HG02798 (cell line): Measurements from ENCODE around the gene ATG7.

ENCODE experiments used
- ATAC-seq: cut with Tn5 transposase; IDR thresholded peaks from one replicate; pipeline ENCODE4 v1.9.1; 2021; ENCODE audit warnings: mild to moderate bottlenecking; ENCODE audit not compliant: unreplicated experiment, poor library complexity

Gene ATG7

DNA sequence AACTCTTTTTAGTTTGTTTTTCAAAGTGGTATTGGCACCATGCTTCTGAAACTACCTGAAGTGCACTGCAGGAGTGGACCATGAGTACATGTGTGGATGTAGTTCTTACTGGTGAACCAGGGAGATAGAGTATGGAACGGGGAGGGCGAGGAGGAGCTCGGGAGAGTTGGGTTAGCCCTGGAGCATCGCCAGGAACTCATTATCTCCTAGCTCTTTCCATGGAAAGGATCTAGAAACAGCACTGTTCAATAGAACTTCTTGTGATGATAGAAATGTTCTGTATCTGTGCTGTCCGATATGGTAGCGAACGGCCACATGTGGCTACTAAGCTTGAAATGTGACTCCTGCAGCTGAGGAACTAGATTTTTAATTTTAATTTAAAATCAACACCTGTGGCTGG lies 324.2 kb downstream of the ATG7 start:
- ATAC-seq: no peak

- ATAC-seq: no peak
Measured at GRCh38 chr3:11600501-11601282, 328.5 kb downstream of the ATG7 start.

GRCh38 chr3:11601446-11602238 lies 329.4 kb downstream of the ATG7 start:
- ATAC-seq: peak; percentile 85

GRCh38 chr3:11602239-11602840 lies 330.1 kb downstream of the ATG7 start:
- ATAC-seq: no peak

GRCh38 chr3:11602886-11603527 lies 330.8 kb downstream of the ATG7 start:
- no peak for ATAC-seq

- no peak for ATAC-seq
Measured at GRCh38 chr3:11603628-11604027, 331.4 kb downstream of the ATG7 start.

DNA sequence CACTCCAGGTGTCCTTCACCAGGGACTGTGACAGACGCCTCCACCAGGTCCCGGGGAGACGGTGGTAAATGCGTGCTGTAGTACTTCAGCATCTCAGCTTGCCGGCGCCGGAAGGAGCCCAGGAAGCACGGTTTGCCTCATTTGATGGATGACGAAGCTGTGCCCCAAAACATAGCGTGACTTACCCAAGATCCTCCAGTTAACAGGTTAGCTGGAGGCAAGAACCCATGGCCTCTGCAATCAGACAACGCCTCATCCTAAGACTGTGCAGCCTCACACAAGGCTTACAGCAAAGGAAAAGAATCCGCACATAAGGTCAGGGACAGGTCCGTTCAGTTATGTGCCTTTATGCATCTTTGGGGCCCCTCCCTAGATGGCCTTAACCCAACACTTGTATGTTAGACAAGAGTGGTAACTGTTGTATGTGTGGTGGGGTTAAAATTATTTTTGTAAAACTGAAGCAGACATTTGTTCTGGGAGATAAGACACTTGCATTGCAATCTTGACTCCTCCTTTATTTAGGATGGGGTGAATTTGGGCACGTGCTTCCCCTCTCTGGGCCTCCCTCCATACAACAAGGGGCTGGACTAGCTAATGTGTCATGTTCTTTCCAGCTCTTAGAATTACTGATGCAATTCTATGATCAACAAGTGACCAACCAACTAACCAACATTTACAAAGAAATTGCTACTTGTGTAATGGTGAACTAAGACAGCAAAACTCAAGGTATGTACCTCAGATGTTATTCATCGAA lies 332.1 kb downstream of the ATG7 start:
- ATAC-seq: no peak

GRCh38 chr3:11605398-11605797 lies 333.2 kb downstream of the ATG7 start:
- no peak for ATAC-seq

DNA sequence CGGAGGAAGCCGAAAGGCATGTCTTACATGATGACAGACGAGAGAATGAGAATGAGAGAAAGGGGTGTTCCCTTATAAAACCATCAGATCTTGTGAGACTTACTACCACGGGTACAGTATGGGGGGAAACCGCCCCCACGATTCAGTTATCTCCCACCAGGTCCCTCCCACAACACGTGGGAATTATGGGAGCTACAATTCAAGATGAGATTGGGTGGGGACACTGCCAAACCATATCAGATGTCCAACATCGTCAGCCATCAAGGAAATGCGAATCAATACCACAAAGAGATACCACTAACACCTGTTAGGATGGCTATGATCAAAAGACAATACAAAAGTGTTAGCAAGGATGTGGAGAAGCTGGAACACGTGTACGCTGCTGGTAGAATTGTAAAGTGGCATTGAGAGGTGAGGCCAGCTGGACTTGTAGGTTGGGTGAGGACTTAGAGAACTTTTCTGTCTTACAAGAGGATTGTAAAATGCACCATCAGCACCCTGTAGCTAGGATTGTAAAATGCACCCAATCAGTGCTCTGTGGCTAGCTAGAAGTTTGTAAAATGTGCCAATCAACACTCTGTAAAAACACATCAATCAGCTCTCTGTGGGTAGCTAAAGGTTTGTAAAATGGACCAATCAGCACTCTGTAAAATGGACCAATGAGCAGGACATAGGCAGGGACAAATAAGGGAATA lies 334.0 kb downstream of the ATG7 start:
- ATAC-seq: no peak

GRCh38 chr3:11606865-11607440 lies 334.8 kb downstream of the ATG7 start:
- no peak for ATAC-seq
